GM20000 (cell line): ENCODE measurements around the gene CD7.

ENCODE experiments used
- DNase-seq: peaks from one replicate; pipeline ENCODE4 v3.0.0; 2012; ENCODE audit warnings: low spot score
- CTCF ChIP-seq: IDR thresholded peaks from 2 replicates; pipeline ENCODE4 v1.5.1; 2012; ENCODE audit warnings: mild to moderate bottlenecking, control low read depth; ENCODE audit errors: extremely low read depth, missing control alignments

Gene CD7

GRCh38 chr17:82300228-82300627 is 17.2 kb downstream of the CD7 start:
- no peak for TF ChIP-seq CTCF
- DNase-seq = no peak

- TF ChIP-seq CTCF = no peak
- DNase-seq = no peak
Observed at GRCh38 chr17:82299452-82299851, 18.0 kb downstream of the CD7 start.

DNA sequence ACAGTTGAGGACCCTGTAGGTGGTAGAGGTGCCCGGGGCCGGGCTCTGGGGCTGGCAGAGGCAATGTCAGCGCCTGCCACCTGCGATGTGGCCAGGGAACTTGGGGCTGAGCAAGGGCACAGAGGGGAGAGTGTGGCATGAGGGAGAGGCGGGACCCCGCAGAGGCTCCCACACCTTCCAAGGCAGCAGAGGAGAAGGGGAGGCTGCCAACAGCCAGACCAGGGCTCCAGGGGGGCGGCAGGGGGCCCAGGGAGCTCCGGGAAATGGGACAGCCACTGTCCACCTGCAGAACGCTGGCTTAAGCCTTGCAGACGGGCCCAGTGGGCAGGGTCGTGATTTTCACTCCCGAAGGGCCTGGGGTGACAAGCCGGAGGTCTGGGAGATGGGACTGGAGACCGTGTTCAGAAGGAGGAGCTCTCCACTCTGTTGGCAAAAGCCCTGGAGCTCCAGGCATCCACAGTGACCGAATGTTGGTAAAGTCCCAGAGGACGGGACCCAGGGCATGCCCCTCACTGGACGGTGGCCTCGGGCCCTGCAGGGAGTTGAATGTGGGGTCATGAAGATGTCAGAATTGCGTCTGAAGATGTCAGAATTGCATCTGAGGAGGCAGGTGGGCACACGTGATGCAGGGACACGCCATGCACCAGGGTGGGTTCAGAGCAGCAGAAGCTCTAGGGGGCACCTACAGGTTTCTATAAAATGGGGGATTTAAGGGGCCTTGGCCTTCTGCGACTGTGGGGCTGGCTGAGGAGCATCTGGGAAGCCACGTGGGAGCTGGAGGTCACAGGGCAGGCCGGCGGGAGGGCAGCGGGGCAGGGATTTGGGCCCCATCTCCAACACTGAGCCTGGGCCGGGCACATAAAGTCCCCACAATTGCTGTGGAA is 18.6 kb downstream of the CD7 start:
- DNase-seq = no peak
- TF ChIP-seq CTCF = no peak

DNA sequence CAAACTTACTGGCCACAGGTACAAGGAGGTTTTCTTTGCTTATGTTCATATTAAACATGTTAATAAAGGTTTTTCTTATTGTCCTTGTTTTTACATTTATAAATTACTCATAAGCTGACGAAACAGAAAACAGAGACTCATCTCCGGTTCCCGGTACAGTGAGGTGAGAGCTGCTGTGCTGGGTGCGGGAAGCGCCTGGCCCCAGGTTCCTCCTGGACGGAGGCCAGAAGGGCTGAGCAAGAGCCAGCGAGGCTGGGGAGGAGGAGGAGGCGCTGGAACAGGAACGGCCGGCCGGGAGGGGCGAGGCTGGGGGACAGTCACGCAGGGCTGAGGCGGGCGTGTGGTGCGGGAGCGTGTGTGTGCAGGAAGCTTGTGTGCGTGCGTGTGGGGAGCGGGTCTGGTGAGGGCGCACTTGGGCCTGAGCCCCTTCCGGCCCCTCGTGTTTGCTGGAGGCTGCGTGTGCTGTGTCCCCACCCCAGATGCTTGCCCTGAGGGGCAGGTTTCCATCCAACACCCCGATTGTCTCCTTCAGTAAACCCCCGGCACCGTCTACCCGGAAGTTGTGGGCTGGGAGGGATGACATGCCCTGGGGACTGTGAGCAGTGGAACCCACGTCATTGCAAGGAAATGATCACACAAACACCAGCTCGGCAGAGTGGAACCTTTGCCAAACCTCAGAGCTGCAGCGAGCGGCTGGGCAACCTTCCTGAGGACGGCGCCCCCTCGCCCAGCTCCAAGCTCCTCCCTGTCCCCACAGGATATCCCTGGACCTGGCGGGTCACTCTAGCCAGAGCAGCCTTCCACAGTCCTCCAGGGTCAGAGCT is 19.5 kb downstream of the CD7 start:
- TF ChIP-seq CTCF = no peak
- DNase-seq = peak; percentile 91

- TF ChIP-seq CTCF = no peak
- DNase-seq = peak; percentile 81
Observed at GRCh38 chr17:82297280-82297713, 20.1 kb downstream of the CD7 start.

DNA sequence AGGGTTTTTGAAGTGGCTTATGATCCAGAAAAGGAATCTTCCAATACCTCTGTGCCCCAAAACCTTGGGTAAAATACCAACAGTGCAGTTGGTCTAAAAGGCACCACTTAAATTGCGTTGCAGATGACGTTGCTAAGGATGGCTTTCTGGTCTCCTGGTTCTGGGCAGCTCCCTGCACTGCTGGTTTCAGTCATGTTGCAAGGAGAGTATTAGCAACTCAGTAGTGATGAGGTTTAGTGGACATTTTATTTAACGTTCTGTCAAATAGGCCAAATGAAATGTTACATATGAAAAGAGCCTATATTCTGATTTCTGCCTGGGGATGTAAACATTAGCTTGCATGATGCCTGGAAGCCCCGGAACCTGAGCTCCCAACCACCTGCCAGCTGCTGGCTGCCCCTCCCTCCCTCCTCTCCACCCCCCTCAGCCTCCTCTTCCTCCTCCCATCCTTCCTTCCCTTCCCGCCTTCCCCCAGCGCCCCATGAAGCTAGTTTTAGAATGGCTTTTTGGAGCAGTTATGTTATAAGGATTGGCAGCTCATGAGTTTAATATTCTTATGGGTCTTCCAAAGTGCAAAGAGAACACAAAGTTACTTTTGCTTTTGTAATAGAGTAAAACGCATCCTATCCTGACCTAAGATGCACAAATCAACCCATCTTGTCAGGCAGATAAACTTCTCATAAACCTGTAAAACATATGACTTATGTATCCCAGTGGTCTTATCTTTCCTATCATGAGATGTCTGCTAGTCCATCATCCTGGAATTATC is 20.7 kb downstream of the CD7 start:
- no peak for TF ChIP-seq CTCF
- DNase-seq = no peak
